Tibial nerve (tissue), 4 donors: ENCODE results near the gene ZBED2. TPM values are rescaled to one million over a fixed set of nuclear protein-coding genes. Genes with fewer than 3 reads are reported as not detected.

Source experiments
- DNase-seq, 2 donors: peaks; one replicate each; pipeline ENCODE4 v3.0.0-alpha.2; 2019; ENCODE audit warnings: low spot score in 2 of 2
- H3K27ac ChIP-seq, 4 donors: fragments of 200-600 bp; sonication (generic) in 3 of 4; one replicate each; pipeline ENCODE4 v1.5.1; 2017 to 2019; ENCODE audit warnings: mild to moderate bottlenecking in 1 of 4
- H3K27me3 ChIP-seq, 2 donors: fragments of 200-600 bp; sonication (generic) in 1 of 2; one replicate each; pipeline versions ENCODE4 v1.5.1 to v1.6.0; 2017 to 2019
- H3K36me3 ChIP-seq, 3 donors: fragments of 200-600 bp; sonication (generic); one replicate each; pipeline ENCODE4 v1.5.1; 2018 to 2019
- H3K4me1 ChIP-seq, 4 donors: fragments of 200-600 bp; sonication (generic) in 3 of 4; one replicate each; pipeline ENCODE4 v1.5.1; 2017 to 2019
- H3K4me3 ChIP-seq, 4 donors: fragments of 200-600 bp; sonication (generic) in 3 of 4; one replicate each; pipeline ENCODE4 v1.5.1; 2017 to 2019; ENCODE audit warnings: mild to moderate bottlenecking in 1 of 4, moderate library complexity in 1 of 4
- H3K9me3 ChIP-seq, 4 donors: fragments of 200-600 bp; sonication (generic) in 3 of 4; one replicate each; pipeline ENCODE4 v1.5.1; 2017 to 2019
- EP300 ChIP-seq, 2 donors: sonication (generic); formaldehyde crosslinking; IDR thresholded peaks; one replicate each; pipeline ENCODE4 v1.6.1; 2017; ENCODE audit warnings: antibody characterized with exemption in 2 of 2, mild to moderate bottlenecking in 1 of 2
- POLR2A ChIP-seq, 2 donors: fragments of 450-650 bp; IDR thresholded peaks; one replicate each; pipeline ENCODE4 v1.6.1; 2017; ENCODE audit warnings: antibody characterized with exemption in 2 of 2, mild to moderate bottlenecking in 2 of 2, moderate library complexity in 2 of 2
- WGBS, 2 donors: methylation state at CpG; one replicate each; pipeline ENCODE4 v1.1.5; 2018; 5-methylcytosine and 5-hydroxymethylcytosine counted together
- total RNA-seq, 4 donors: library from RNA; depleted of rRNA; stranded (reverse); fragments of >200 nt; gene quantifications; one replicate each; pipeline ENCODE4 v1.1.0, GENCODE V29; 2016
- TF ChIP-seq, protein P1 (sequence below), 5 experiments: fragments of 200-600 bp in 3 of 5; fragments of 450-650 bp in 2 of 5; sonication (generic) in 3 of 5; IDR thresholded peaks; one replicate each; pipeline ENCODE4 v1.5.1; 2016 to 2019; ENCODE audit warnings: antibody characterized with exemption in 5 of 5, mild to moderate bottlenecking in 3 of 5, moderate library complexity in 2 of 5

The ZBED2 gene
- total RNA-seq, 4 donors from 2014 or later = not detected

DNA sequence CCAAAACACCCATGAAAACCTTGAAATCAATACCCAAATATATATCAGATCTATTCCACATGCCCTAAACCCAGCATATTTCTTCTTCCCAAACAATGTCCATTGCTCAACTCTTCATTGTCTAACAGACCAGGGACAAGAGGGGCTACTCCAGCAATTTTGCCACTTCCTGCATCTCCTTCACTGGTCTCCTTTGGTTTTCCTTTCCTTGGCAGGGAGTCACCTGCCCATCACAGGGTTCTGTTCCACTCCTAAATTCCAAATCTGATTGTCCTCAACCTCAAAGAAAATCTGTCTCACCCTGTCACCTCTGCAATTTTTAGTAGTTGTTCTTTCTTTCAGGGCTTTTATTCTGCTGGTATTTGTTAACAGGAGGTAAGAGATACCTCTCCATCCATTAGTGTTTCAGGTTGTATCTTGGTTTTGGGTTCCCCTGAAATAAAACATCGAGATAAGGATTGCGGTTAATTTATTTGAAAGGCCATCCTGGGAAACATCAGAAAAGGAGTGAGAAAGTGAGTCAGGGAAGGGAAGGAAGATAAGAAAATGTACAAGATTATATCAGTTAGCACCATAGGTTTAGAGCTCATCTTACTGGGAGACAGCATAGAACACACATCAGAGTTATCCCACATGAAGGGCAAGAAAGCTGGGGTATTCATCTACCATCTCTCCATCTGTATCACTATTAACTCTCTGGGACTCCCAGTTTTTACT lies 13.6 kb downstream of the ZBED2 start:
- 93 to 95% methylated on average over 2 of the region's 2 CpGs for WGBS, 2 donors
- DNase-seq = no peak
- TF ChIP-seq, protein P1, sequence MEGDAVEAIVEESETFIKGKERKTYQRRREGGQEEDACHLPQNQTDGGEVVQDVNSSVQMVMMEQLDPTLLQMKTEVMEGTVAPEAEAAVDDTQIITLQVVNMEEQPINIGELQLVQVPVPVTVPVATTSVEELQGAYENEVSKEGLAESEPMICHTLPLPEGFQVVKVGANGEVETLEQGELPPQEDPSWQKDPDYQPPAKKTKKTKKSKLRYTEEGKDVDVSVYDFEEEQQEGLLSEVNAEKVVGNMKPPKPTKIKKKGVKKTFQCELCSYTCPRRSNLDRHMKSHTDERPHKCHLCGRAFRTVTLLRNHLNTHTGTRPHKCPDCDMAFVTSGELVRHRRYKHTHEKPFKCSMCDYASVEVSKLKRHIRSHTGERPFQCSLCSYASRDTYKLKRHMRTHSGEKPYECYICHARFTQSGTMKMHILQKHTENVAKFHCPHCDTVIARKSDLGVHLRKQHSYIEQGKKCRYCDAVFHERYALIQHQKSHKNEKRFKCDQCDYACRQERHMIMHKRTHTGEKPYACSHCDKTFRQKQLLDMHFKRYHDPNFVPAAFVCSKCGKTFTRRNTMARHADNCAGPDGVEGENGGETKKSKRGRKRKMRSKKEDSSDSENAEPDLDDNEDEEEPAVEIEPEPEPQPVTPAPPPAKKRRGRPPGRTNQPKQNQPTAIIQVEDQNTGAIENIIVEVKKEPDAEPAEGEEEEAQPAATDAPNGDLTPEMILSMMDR (IDR thresholded peaks at IDR 0.05) = no peak
- TF ChIP-seq EP300 (IDR thresholded peaks at IDR 0.05) = no peak
- no peak for TF ChIP-seq POLR2A (IDR thresholded peaks at IDR 0.05)
- Histone ChIP-seq H3K27me3 (no peaks in the 10 kb centered on the region), H3K27ac (no peak overlapping the region), H3K36me3 (no peaks in the 10 kb centered on the region), H3K4me1 (no peaks in the 10 kb centered on the region), H3K9me3 (no peaks in the 10 kb centered on the region), H3K4me3 (no peak overlapping the region)

DNA sequence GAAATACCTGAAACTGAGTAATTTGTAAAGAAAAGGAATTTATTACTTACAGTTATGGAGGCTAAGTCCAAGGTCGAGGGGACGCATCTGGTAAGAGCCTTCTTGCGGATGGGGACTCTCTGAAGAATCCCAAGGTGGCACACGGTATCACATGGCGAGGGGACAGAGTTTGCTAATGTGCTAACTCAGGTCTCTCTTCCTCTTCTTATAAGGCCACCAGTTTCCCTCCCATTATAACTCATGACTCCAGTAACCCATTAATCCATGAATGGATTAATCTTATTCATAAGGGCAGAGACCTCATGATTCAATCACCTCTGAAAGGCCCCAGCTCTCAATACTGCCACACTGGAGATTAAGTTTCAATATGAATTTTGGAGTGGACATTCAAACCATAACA lies 15.7 kb downstream of the ZBED2 start:
- H3K4me1 ChIP-seq = no peaks in the 10 kb centered on the region
- no peak overlapping the region for H3K27ac ChIP-seq
- TF ChIP-seq, protein P1 (IDR thresholded peaks at IDR 0.05) = no peak
- TF ChIP-seq POLR2A (IDR thresholded peaks at IDR 0.05) = no peak
- TF ChIP-seq EP300 (IDR thresholded peaks at IDR 0.05) = no peak
- H3K4me3 ChIP-seq = no peak overlapping the region
- no peak for DNase-seq
- H3K36me3 ChIP-seq = no peaks in the 10 kb centered on the region
- H3K9me3 ChIP-seq = no peaks in the 10 kb centered on the region
- 94% methylated on average over 5 of the region's 5 CpGs for WGBS, 2 donors
- H3K27me3 ChIP-seq = no peaks in the 10 kb centered on the region

DNA sequence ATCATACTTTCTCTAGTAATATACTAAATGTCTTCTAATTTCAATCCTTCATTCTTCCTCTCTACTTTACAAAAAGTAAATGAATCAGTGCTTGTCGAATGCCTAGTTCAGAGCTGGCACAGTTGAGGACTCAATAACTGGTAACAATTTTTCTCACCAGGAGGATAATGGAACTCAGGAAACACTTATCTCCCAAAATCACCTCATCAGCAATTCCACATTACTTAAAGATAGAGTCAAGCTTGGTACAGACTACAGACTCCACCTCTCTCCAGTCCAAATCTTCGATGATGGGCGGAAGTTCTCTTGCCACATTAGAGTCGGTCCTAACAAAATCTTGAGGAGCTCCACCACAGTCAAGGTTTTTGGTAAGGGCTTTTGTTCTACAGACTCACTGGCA lies 16.3 kb downstream of the ZBED2 start:
- Histone ChIP-seq H3K27ac (no peak overlapping the region), H3K9me3 (no peaks in the 10 kb centered on the region), H3K27me3 (no peaks in the 10 kb centered on the region), H3K4me1 (no peaks in the 10 kb centered on the region), H3K4me3 (no peak overlapping the region), H3K36me3 (no peaks in the 10 kb centered on the region)
- DNase-seq = no peak
- TF ChIP-seq POLR2A (IDR thresholded peaks at IDR 0.05) = no peak
- TF ChIP-seq, protein P1 (IDR thresholded peaks at IDR 0.05) = no peak
- no peak for TF ChIP-seq EP300 (IDR thresholded peaks at IDR 0.05)
- WGBS, 2 donors = 96% methylated on average over 4 of the region's 4 CpGs

DNA sequence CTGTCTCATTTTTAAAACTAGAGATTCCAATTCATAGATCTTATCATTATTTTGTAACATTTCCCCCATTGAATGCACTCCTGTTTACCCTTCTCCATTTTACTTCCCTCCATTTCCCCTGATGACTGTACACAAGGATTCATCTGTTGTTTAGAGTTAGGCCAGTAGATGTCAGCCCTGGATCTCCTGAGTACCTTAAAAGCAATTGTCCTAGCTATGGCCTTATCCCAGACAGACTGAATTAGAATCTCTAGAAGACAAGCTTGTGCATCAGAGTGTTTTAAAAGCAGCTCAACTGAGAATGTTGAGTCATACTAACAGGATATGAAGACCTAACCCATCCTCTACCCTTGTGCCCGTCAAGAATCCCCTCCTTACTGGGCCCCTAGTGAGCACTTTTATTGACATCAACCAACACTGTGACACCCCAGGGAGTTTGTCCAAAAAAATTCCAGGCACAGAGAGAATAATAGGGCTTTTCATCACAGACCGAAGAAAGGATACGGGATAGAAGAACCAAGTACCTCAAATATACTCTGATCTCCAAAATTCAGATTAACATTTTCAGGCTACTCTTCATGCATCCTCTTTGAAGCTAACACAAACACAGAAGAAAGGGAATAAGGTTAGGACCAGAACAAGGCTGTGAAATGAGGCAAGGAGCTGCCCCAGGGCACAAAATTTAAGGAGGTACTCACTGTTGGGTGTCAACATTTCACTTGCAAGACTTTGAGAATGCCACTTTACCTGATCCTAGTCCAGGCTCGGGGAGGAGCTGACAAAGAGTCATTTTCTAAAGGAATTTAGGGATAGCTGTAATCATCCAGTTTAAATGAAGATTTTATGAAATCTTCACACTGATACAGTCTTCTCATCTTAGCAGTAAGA lies 17.1 kb downstream of the ZBED2 start:
- Histone ChIP-seq H3K4me3 (no peak overlapping the region), H3K27ac (no peak overlapping the region), H3K36me3 (no peaks in the 10 kb centered on the region), H3K27me3 (no peaks in the 10 kb centered on the region), H3K9me3 (no peaks in the 10 kb centered on the region), H3K4me1 (no peaks in the 10 kb centered on the region)
- 57 to 70% methylated on average over 4 of the region's 4 CpGs for WGBS, 2 donors
- TF ChIP-seq EP300 (IDR thresholded peaks at IDR 0.05) (no peak), POLR2A (IDR thresholded peaks at IDR 0.05) (no peak)
- TF ChIP-seq, protein P1 (IDR thresholded peaks at IDR 0.05) = peak in 1 of 5 experiments; percentile 17
- DNase-seq = no peak

DNA sequence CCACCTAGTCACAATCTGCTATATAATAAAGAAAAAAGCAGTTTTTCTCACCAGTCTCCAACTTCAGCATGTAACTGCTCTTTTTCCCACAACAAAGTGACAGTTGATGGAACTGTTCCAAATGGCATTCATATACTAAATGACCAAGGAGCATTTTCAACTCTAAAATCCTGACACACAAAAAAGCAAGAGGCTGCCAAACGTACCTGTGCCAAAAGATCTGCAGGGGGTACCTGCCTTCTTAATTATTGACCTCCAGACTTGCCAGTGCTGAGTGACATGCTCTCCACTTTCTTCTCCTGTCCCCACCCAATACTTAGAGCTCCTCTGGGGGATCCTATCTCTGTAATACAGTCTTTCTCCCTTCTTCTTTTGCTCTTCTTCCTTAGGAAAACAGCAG lies 18.0 kb downstream of the ZBED2 start:
- Histone ChIP-seq H3K36me3 (no peaks in the 10 kb centered on the region), H3K4me1 (no peaks in the 10 kb centered on the region), H3K4me3 (no peak overlapping the region), H3K9me3 (no peaks in the 10 kb centered on the region), H3K27ac (no peak overlapping the region), H3K27me3 (no peaks in the 10 kb centered on the region)
- 48 to 64% methylated on average over 1 of the region's 1 CpG for WGBS, 2 donors
- TF ChIP-seq, protein P1 (IDR thresholded peaks at IDR 0.05) = no peak
- no peak for TF ChIP-seq EP300 (IDR thresholded peaks at IDR 0.05)
- no peak for TF ChIP-seq POLR2A (IDR thresholded peaks at IDR 0.05)
- DNase-seq = no peak
